Fibroblast of lung (primary cell): ENCODE data around the gene SEPTIN2. TPM values are rescaled to one million over a fixed set of nuclear protein-coding genes. Genes with fewer than 3 reads are reported as not detected.
A peak's percentile ranks its signal among the peaks of the same experiment; 100 is the strongest.

Experiments used
- DNase-seq, 2 donors: peaks; one replicate each; pipeline versions ENCODE4 v3.0.0 to v3.0.0-alpha.2; 2010; ENCODE audit warnings: low read depth in 2 of 2
- H2AFZ ChIP-seq: 2 replicates; pipeline ENCODE4 v1.5.1; 2012; ENCODE audit warnings: low read length, control low read depth, inconsistent platforms
- H3K27ac ChIP-seq: 2 replicates; pipeline ENCODE4 v1.5.1; 2011; ENCODE audit warnings: low read length, control low read depth; ENCODE audit not compliant: insufficient read depth
- H3K27me3 ChIP-seq: 2 replicates; pipeline ENCODE4 v1.5.1; 2011; ENCODE audit warnings: mild to moderate bottlenecking, low read length; ENCODE audit not compliant: control insufficient read depth, insufficient read depth
- H3K36me3 ChIP-seq: 2 replicates; pipeline ENCODE4 v1.5.1; 2011; ENCODE audit warnings: low read length; ENCODE audit not compliant: control insufficient read depth, insufficient read depth
- H3K4me1 ChIP-seq: 2 replicates; pipeline ENCODE4 v1.5.1; 2011; ENCODE audit warnings: low read length; ENCODE audit not compliant: control insufficient read depth, insufficient read depth; ENCODE audit errors: extremely low read depth
- H3K4me2 ChIP-seq: 2 replicates; pipeline ENCODE4 v1.5.1; 2011; ENCODE audit warnings: low read length, control low read depth; ENCODE audit not compliant: insufficient read depth; ENCODE audit errors: extremely low read depth
- H3K4me3 ChIP-seq, 4 experiments: fragments of 200-600 bp in 1 of 4; sonication (generic) in 1 of 4; replicated peaks in 1 of 4; 2 replicates each; pipeline ENCODE4 v1.5.1; 2011 to 2016; ENCODE audit warnings: low read length in 4 of 4, low read depth in 3 of 4, mild to moderate bottlenecking in 3 of 4, control low read depth in 2 of 4, inconsistent platforms in 1 of 4, mixed read lengths in 1 of 4; ENCODE audit not compliant: insufficient read depth in 1 of 4; ENCODE audit errors: control extremely low read depth in 1 of 4
- H3K79me2 ChIP-seq: 2 replicates; pipeline ENCODE4 v1.5.1; 2012; ENCODE audit warnings: mild to moderate bottlenecking, low read length, inconsistent platforms; ENCODE audit not compliant: control insufficient read depth, insufficient read depth
- H3K9ac ChIP-seq: 2 replicates; pipeline ENCODE4 v1.5.1; 2011; ENCODE audit warnings: mild to moderate bottlenecking, low read length, control low read depth; ENCODE audit not compliant: insufficient read depth
- H3K9me3 ChIP-seq: 2 replicates; pipeline ENCODE4 v1.5.1; 2012; ENCODE audit warnings: low read depth, low read length; ENCODE audit not compliant: control insufficient read depth, insufficient read depth
- H4K20me1 ChIP-seq: 2 replicates; pipeline ENCODE4 v1.5.1; 2011; ENCODE audit warnings: low read length; ENCODE audit not compliant: control insufficient read depth, insufficient read depth; ENCODE audit errors: extremely low read depth
- CTCF ChIP-seq, 2 donors: IDR thresholded peaks in 1 of 2; conservative IDR thresholded peaks in 1 of 2; 1 replicate in 1 of 2; 2 replicates in 1 of 2; pipeline ENCODE4 v1.5.1; 2011 to 2012; ENCODE audit warnings: low read length in 2 of 2, control low read depth in 1 of 2, inconsistent platforms in 1 of 2, low read depth in 1 of 2, mild to moderate bottlenecking in 1 of 2
- EZH2 ChIP-seq: IDR thresholded peaks from 2 replicates; pipeline ENCODE4 v1.5.1; 2012; ENCODE audit warnings: low read length, control low read depth, mild to moderate bottlenecking; ENCODE audit errors: missing control alignments
- polyA plus RNA-seq, 2 donors: library from polyadenylated mRNA; depleted of rRNA in 1 of 2; stranded (reverse) in 1 of 2; unstranded in 1 of 2; fragments of >200 nt; gene quantifications; 2 replicates each; pipeline ENCODE4 v1.2.1, GENCODE V29; 2011 to 2012; ENCODE audit warnings: missing spikeins in 1 of 2
- total RNA-seq: library from RNA; depleted of rRNA; stranded (reverse); fragments of >200 nt; gene quantifications from 2 replicates; pipeline ENCODE4 v1.2.1, GENCODE V29; 2014

The SEPTIN2 gene
- total and polyA plus RNA-seq, 2 donors (not counting 1 experiment from before 2014, with no cell fraction given) = 403 to 927 TPM

- H3K27ac ChIP-seq = no peak overlapping the region
- no peaks in the 10 kb centered on the region for H3K27me3 ChIP-seq
- peaks cover 98% of the 10 kb centered on the region for H3K79me2 ChIP-seq
- DNase-seq = no peak
- H3K4me1 ChIP-seq = no peaks in the 10 kb centered on the region
- TF ChIP-seq EZH2 = no peak
- no peak for TF ChIP-seq CTCF (conservative IDR thresholded peaks at IDR 0.05 in 1 of 2, IDR thresholded peaks at IDR 0.05 in 1 of 2; ENCODE audit: low read depth in 1 of 2, low read length in 2 of 2)
- no peak overlapping the region for H2AFZ ChIP-seq
- no peak overlapping the region for H3K4me2 ChIP-seq
- peaks cover 4% of the 10 kb centered on the region for H4K20me1 ChIP-seq
- H3K9me3 ChIP-seq = no peaks in the 10 kb centered on the region
- no peaks in the 10 kb centered on the region for H3K36me3 ChIP-seq
- H3K9ac ChIP-seq = no peak overlapping the region
- H3K4me3 ChIP-seq = no peak overlapping the region
Observed at GRCh38 chr2:241307055-241307454, 8.7 kb upstream of the SEPTIN2 start.

- no peaks in the 10 kb centered on the region for H3K9me3 ChIP-seq
- no peaks in the 10 kb centered on the region for H3K36me3 ChIP-seq
- H2AFZ ChIP-seq = no peak overlapping the region
- no peak overlapping the region for H3K9ac ChIP-seq
- TF ChIP-seq CTCF (conservative IDR thresholded peaks at IDR 0.05 in 1 of 2, IDR thresholded peaks at IDR 0.05 in 1 of 2; ENCODE audit: low read depth in 1 of 2, low read length in 2 of 2) (no peak), EZH2 (no peak)
- H4K20me1 ChIP-seq = peaks cover 4% of the 10 kb centered on the region
- H3K27me3 ChIP-seq = no peaks in the 10 kb centered on the region
- H3K79me2 ChIP-seq = peaks cover 98% of the 10 kb centered on the region
- no peak overlapping the region for H3K4me3 ChIP-seq
- DNase-seq = peak in 1 of 2 donors; percentile 77
- no peaks in the 10 kb centered on the region for H3K4me1 ChIP-seq
- no peak overlapping the region for H3K27ac ChIP-seq
- H3K4me2 ChIP-seq = no peak overlapping the region
Observed at GRCh38 chr2:241308267-241308666, 7.5 kb upstream of the SEPTIN2 start.

GRCh38 chr2:241308832-241309500, 6.8 kb upstream of the SEPTIN2 start:
- Histone ChIP-seq H4K20me1 (no peaks in the 10 kb centered on the region), H3K27ac (no peak overlapping the region)

More at GRCh38 chr2:241308832-241309500, 6.8 kb upstream of the SEPTIN2 start:
- H3K4me3 ChIP-seq = no peak overlapping the region
- H3K27me3 ChIP-seq = no peaks in the 10 kb centered on the region
- H3K36me3 ChIP-seq = no peaks in the 10 kb centered on the region
- no peak overlapping the region for H3K4me2 ChIP-seq
- no peaks in the 10 kb centered on the region for H3K9me3 ChIP-seq
- H3K9ac ChIP-seq = no peak overlapping the region
- TF ChIP-seq EZH2 = no peak
- TF ChIP-seq CTCF (conservative IDR thresholded peaks at IDR 0.05 in 1 of 2, IDR thresholded peaks at IDR 0.05 in 1 of 2; ENCODE audit: low read depth in 1 of 2, low read length in 2 of 2) = no peak
- no peak overlapping the region for H2AFZ ChIP-seq
- peaks cover 3% of the 10 kb centered on the region for H3K4me1 ChIP-seq
- H3K79me2 ChIP-seq = peaks cover 98% of the 10 kb centered on the region
- DNase-seq = no peak
